HepG2 (cell line): ENCODE data around the gene THADA.

Experiments
- AKAP8 ChIP-seq: sonication (generic); formaldehyde crosslinking; IDR thresholded peaks from 2 replicates; pipeline ENCODE4 v1.5.1; 2020; ENCODE audit warnings: mild to moderate bottlenecking, missing genetic modification reagents
- EZH2 ChIP-seq: conservative IDR thresholded peaks from 2 replicates; pipeline ENCODE4 v1.6.1; 2012; ENCODE audit warnings: mild to moderate bottlenecking, low read depth, low read length, moderate library complexity
- FOXA1 ChIP-seq, 2 experiments: fragments of 450-650 bp in 1 of 2; sonication (generic) in 1 of 2; formaldehyde crosslinking in 1 of 2; IDR thresholded peaks; 2 replicates each; pipeline versions ENCODE4 v1.4.0 to v1.6.1; 2016 to 2020; ENCODE audit warnings: missing genetic modification reagents in 1 of 2
- JUND ChIP-seq: sonication (generic); formaldehyde crosslinking; IDR thresholded peaks from 2 replicates; pipeline ENCODE4 v1.8.0; 2022; ENCODE audit warnings: mild to moderate bottlenecking, missing genetic modification reagents
- MAFK ChIP-seq, 2 experiments: IDR thresholded peaks in 1 of 2; conservative IDR thresholded peaks in 1 of 2; 2 replicates each; pipeline ENCODE4 v1.6.1; 2011; ENCODE audit warnings: improper control_type of control experiment in 2 of 2, low read length in 2 of 2
- NR2F6 ChIP-seq, 2 experiments: IDR thresholded peaks; 2 replicates each; pipeline ENCODE4 v1.6.1; 2016; ENCODE audit warnings: antibody characterized with exemption in 1 of 2, mild to moderate bottlenecking in 1 of 2
- PLRG1 ChIP-seq: fragments of 450-650 bp; conservative IDR thresholded peaks from 2 replicates; pipeline ENCODE4 v1.6.1; 2016
- TF ChIP-seq, protein P1 (sequence below): sonication (generic); formaldehyde crosslinking; IDR thresholded peaks from 2 replicates; pipeline ENCODE4 v1.5.0; 2020; ENCODE audit warnings: mild to moderate bottlenecking, missing genetic modification reagents, moderate library complexity
- TF ChIP-seq, protein P2 (sequence below): IDR thresholded peaks from 2 replicates; pipeline ENCODE4 v1.6.1; 2016; ENCODE audit warnings: mild to moderate bottlenecking
- TF ChIP-seq, protein P3 (sequence below): sonication (generic); formaldehyde crosslinking; IDR thresholded peaks from 2 replicates; pipeline ENCODE4 v1.4.0; 2020; ENCODE audit warnings: missing genetic modification reagents

DNA sequence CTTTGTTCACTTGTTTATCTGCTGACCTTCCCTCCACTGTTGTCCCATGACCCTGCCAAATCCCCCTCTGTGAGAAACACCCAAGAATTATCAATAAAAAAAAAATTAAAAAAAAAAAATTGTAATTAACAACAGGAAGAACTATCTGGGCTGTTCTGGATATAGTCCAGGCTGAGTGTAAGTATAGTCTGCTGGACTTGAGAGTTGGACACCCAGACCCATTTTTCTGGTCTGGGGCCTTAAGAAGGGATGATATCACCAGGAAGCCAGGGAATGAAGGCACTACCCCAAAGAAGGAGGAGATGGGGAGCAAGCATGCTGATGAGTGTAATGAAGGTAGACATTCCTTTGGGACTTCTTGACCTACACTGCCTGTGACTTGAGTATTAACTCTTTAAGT is 297.3 kb downstream of the THADA start:
- TF ChIP-seq EZH2, result no peak
- no peak for TF ChIP-seq MAFK (conservative IDR thresholded peaks at IDR 0.05 in 1 of 2, IDR thresholded peaks at IDR 0.05 in 1 of 2; ENCODE audit: low read length in 2 of 2)
- no peak for TF ChIP-seq AKAP8 (CRISPR knock-in tag)
- no peak for TF ChIP-seq PLRG1
- TF ChIP-seq, protein P1, sequence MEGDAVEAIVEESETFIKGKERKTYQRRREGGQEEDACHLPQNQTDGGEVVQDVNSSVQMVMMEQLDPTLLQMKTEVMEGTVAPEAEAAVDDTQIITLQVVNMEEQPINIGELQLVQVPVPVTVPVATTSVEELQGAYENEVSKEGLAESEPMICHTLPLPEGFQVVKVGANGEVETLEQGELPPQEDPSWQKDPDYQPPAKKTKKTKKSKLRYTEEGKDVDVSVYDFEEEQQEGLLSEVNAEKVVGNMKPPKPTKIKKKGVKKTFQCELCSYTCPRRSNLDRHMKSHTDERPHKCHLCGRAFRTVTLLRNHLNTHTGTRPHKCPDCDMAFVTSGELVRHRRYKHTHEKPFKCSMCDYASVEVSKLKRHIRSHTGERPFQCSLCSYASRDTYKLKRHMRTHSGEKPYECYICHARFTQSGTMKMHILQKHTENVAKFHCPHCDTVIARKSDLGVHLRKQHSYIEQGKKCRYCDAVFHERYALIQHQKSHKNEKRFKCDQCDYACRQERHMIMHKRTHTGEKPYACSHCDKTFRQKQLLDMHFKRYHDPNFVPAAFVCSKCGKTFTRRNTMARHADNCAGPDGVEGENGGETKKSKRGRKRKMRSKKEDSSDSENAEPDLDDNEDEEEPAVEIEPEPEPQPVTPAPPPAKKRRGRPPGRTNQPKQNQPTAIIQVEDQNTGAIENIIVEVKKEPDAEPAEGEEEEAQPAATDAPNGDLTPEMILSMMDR (CRISPR knock-in tag), result no peak
- TF ChIP-seq FOXA1 (IDR thresholded peaks at IDR 0.05), result no peak
- TF ChIP-seq FOXA1 (CRISPR knock-in tag; IDR thresholded peaks at IDR 0.05), result no peak
- TF ChIP-seq, protein P2, sequence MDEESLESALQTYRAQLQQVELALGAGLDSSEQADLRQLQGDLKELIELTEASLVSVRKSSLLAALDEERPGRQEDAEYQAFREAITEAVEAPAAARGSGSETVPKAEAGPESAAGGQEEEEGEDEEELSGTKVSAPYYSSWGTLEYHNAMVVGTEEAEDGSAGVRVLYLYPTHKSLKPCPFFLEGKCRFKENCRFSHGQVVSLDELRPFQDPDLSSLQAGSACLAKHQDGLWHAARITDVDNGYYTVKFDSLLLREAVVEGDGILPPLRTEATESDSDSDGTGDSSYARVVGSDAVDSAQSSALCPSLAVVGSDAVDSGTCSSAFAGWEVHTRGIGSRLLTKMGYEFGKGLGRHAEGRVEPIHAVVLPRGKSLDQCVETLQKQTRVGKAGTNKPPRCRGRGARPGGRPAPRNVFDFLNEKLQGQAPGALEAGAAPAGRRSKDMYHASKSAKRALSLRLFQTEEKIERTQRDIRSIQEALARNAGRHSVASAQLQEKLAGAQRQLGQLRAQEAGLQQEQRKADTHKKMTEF, result no peak
- TF ChIP-seq JUND (CRISPR knock-in tag), result no peak
- TF ChIP-seq, protein P3, sequence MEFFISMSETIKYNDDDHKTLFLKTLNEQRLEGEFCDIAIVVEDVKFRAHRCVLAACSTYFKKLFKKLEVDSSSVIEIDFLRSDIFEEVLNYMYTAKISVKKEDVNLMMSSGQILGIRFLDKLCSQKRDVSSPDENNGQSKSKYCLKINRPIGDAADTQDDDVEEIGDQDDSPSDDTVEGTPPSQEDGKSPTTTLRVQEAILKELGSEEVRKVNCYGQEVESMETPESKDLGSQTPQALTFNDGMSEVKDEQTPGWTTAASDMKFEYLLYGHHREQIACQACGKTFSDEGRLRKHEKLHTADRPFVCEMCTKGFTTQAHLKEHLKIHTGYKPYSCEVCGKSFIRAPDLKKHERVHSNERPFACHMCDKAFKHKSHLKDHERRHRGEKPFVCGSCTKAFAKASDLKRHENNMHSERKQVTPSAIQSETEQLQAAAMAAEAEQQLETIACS (CRISPR knock-in tag), result no peak
- no peak; the same call in 1 of the 2 replicates for TF ChIP-seq NR2F6 (IDR thresholded peaks at IDR 0.05)
- TF ChIP-seq NR2F6 (CRISPR knock-in tag; IDR thresholded peaks at IDR 0.05), result no peak
